H1 (cell line): ENCODE results near the gene MDC1. TPM values are rescaled to one million over a fixed set of nuclear protein-coding genes. Genes with fewer than 3 reads are reported as not detected.

Experiments used
- CTCF ChIA-PET: fragments of 300-600 bp; sonication (Branson Sonifier 250); formaldehyde crosslinking; loops from one replicate; lab custom pipeline; 2021; ENCODE audit not compliant: partially characterized antibody; lab: Charles Lee
- POLR2A ChIA-PET: fragments of 300-600 bp; sonication (Branson Sonifier 250); formaldehyde crosslinking; loops from one replicate; lab custom pipeline; 2021; ENCODE audit warnings: inconsistent platforms; ENCODE audit not compliant: partially characterized antibody; lab: Charles Lee
- DNase-seq, 2 experiments: peaks; one replicate each; pipeline versions ENCODE4 v3.0.0 to v3.0.0-alpha.2; 2010 to 2022; ENCODE audit warnings: low spot score in 2 of 2, low read depth in 1 of 2, mixed read lengths in 1 of 2
- FAIRE-seq: peaks from 2 replicates; lab custom pipeline; 2011; peaks lifted over from hg19 to GRCh38; lab: Jason Lieb, UNC
- H2AFZ ChIP-seq: 2 replicates; pipeline ENCODE4 v1.8.1; 2012; ENCODE audit warnings: low read length, inconsistent platforms
- H2AK5ac ChIP-seq: 2 replicates; pipeline ENCODE4 v1.6.1; 2013; ENCODE audit warnings: low read depth, low read length
- H2BK120ac ChIP-seq: replicated peaks from 2 replicates; pipeline ENCODE3; 2013; ENCODE audit warnings: low read depth, low read length, inconsistent platforms
- H2BK12ac ChIP-seq: 2 replicates; pipeline ENCODE4 v1.6.1; 2013; ENCODE audit warnings: low read depth, low read length
- H2BK15ac ChIP-seq: 2 replicates; pipeline ENCODE4 v1.6.1; 2013; ENCODE audit warnings: low read length
- H2BK20ac ChIP-seq: 2 replicates; pipeline ENCODE4 v1.6.1; 2013; ENCODE audit warnings: low read length
- H2BK5ac ChIP-seq: 2 replicates; pipeline ENCODE4 v1.6.1; 2013; ENCODE audit warnings: low read depth, low read length
- H3K14ac ChIP-seq: 2 replicates; pipeline ENCODE4 v1.6.1; 2013; ENCODE audit warnings: inconsistent platforms; ENCODE audit not compliant: insufficient read length
- H3K18ac ChIP-seq: 2 replicates; pipeline ENCODE4 v1.6.1; 2013; ENCODE audit warnings: low read length; ENCODE audit errors: extremely low read depth
- H3K23ac ChIP-seq: 2 replicates; pipeline ENCODE4 v1.6.1; 2013; ENCODE audit warnings: inconsistent platforms; ENCODE audit not compliant: insufficient read length
- H3K23me2 ChIP-seq: 2 replicates; pipeline ENCODE4 v1.6.1; 2013; ENCODE audit warnings: low read depth, low read length
- H3K27ac ChIP-seq: 2 replicates; pipeline ENCODE4 v1.6.1; 2011; ENCODE audit warnings: low read depth, low read length, inconsistent platforms
- H3K27me3 ChIP-seq, 4 experiments: replicated peaks in 1 of 4; 1 replicate in 1 of 4; 2 replicates in 3 of 4; pipeline versions ENCODE4 v1.6.1 to v1.8.1; 2011 to 2013; ENCODE audit warnings: low read length in 3 of 4, mild to moderate bottlenecking in 3 of 4, inconsistent platforms in 2 of 4, mixed read lengths in 2 of 4, moderate library complexity in 1 of 4; ENCODE audit not compliant: control insufficient read depth in 3 of 4, insufficient read depth in 3 of 4; ENCODE audit errors: extremely low read depth in 1 of 4
- H3K36me3 ChIP-seq, 4 experiments: 2 replicates each; pipeline versions ENCODE4 v1.6.1 to v1.8.1; 2011 to 2013; ENCODE audit warnings: mild to moderate bottlenecking in 4 of 4, low read length in 3 of 4, moderate library complexity in 2 of 4, control low read depth in 1 of 4, inconsistent platforms in 1 of 4; ENCODE audit not compliant: insufficient read depth in 4 of 4, control insufficient read depth in 2 of 4
- H3K4ac ChIP-seq: replicated peaks from 2 replicates; pipeline ENCODE3; 2013; ENCODE audit warnings: low read length, low read depth, mixed read lengths, inconsistent platforms; ENCODE audit not compliant: insufficient read length
- H3K4me1 ChIP-seq, 4 experiments: replicated peaks in 1 of 4; 1 replicate in 1 of 4; 2 replicates in 3 of 4; pipeline versions ENCODE4 v1.6.1 to v1.8.1; 2011 to 2013; ENCODE audit warnings: low read length in 3 of 4, inconsistent platforms in 2 of 4, mixed read lengths in 1 of 4; ENCODE audit not compliant: insufficient read depth in 4 of 4, control insufficient read depth in 3 of 4
- H3K4me2 ChIP-seq, 2 experiments: 2 replicates each; pipeline versions ENCODE4 v1.6.1 to v1.8.1; 2011 to 2013; ENCODE audit warnings: low read depth in 2 of 2, low read length in 2 of 2, control low read depth in 1 of 2, inconsistent platforms in 1 of 2, mild to moderate bottlenecking in 1 of 2; ENCODE audit not compliant: insufficient read depth in 1 of 2
- H3K4me3 ChIP-seq, 4 experiments: fragments of 200-600, 300-600 bp in 1 of 4; sonication (generic), shearing (Covaris generic), sonication (Bioruptor Twin) in 1 of 4; 2 replicates each; pipeline versions ENCODE4 v1.5.1 to v1.8.1; 2011 to 2016; ENCODE audit warnings: low read length in 4 of 4, low read depth in 3 of 4, control low read depth in 2 of 4, inconsistent platforms in 2 of 4, mild to moderate bottlenecking in 2 of 4, mixed read lengths in 1 of 4, moderate library complexity in 1 of 4; ENCODE audit not compliant: insufficient read depth in 2 of 4; ENCODE audit errors: extremely low read depth in 1 of 4
- H3K56ac ChIP-seq: replicated peaks from 2 replicates; pipeline ENCODE3; 2013; ENCODE audit warnings: low read depth, mild to moderate bottlenecking, mixed read lengths, low read length, inconsistent platforms; ENCODE audit not compliant: insufficient read length
- H3K79me1 ChIP-seq: 2 replicates; pipeline ENCODE4 v1.6.1; 2013; ENCODE audit warnings: low read depth, low read length, control low read depth
- H3K79me2 ChIP-seq, 2 experiments: 2 replicates each; pipeline versions ENCODE4 v1.6.1 to v1.8.1; 2012 to 2013; ENCODE audit warnings: low read length in 2 of 2, mild to moderate bottlenecking in 2 of 2, inconsistent platforms in 1 of 2; ENCODE audit not compliant: insufficient read depth in 2 of 2, control insufficient read depth in 1 of 2
- H3K9ac ChIP-seq, 4 experiments: replicated peaks in 1 of 4; 1 replicate in 1 of 4; 2 replicates in 3 of 4; pipeline versions ENCODE4 v1.6.1 to v1.8.1; 2011 to 2013; ENCODE audit warnings: low read depth in 3 of 4, low read length in 3 of 4, control low read depth in 2 of 4, mild to moderate bottlenecking in 2 of 4, moderate library complexity in 2 of 4, inconsistent platforms in 1 of 4; ENCODE audit errors: extremely low read depth in 1 of 4
- H3K9me3 ChIP-seq, 2 experiments: 2 replicates each; pipeline versions ENCODE4 v1.6.1 to v1.8.1; 2012 to 2013; ENCODE audit warnings: mild to moderate bottlenecking in 2 of 2, moderate library complexity in 2 of 2, control low read depth in 1 of 2, inconsistent platforms in 1 of 2, low read depth in 1 of 2, low read length in 1 of 2, mixed read lengths in 1 of 2; ENCODE audit not compliant: insufficient read depth in 2 of 2
- H4K20me1 ChIP-seq, 2 experiments: replicated peaks in 1 of 2; 2 replicates each; pipeline versions ENCODE3 to v1.8.1; 2011 to 2013; ENCODE audit warnings: inconsistent platforms in 2 of 2, low read length in 2 of 2, mild to moderate bottlenecking in 1 of 2; ENCODE audit not compliant: insufficient read depth in 2 of 2, control insufficient read depth in 1 of 2
- H4K5ac ChIP-seq: 2 replicates; pipeline ENCODE4 v1.6.1; 2013; ENCODE audit warnings: low read length, low read depth, mixed read lengths, inconsistent platforms; ENCODE audit not compliant: insufficient read length
- H4K8ac ChIP-seq: 2 replicates; pipeline ENCODE4 v1.8.0; 2013; ENCODE audit warnings: mild to moderate bottlenecking, moderate library complexity, low read length, inconsistent platforms; ENCODE audit not compliant: insufficient read depth; ENCODE audit errors: extremely low read depth
- H4K91ac ChIP-seq: replicated peaks from 2 replicates; pipeline ENCODE3; 2013; ENCODE audit warnings: low read length, mixed read lengths, inconsistent platforms; ENCODE audit not compliant: insufficient read length
- BRCA1 ChIP-seq: IDR thresholded peaks from 2 replicates; pipeline ENCODE4 v1.6.1; 2012; ENCODE audit warnings: low read depth, low read length, improper control_type of control experiment
- RNF2 ChIP-seq: fragments of 200-900, 300-1000 bp; sonication (generic); IDR thresholded peaks from 2 replicates; pipeline ENCODE4 v1.7.1; 2016; ENCODE audit warnings: borderline replicate concordance, low read depth, mild to moderate bottlenecking, antibody characterized with exemption, low read length; ENCODE audit not compliant: poor library complexity, severe bottlenecking; ENCODE audit errors: missing control alignments
- SIRT6 ChIP-seq: IDR thresholded peaks from one replicate; pipeline ENCODE4 v1.7.1; 2012; ENCODE audit warnings: low read length, inconsistent platforms
- WGBS, 2 experiments: shearing (Covaris generic) in 1 of 2; methylation state at CpG; one replicate each; pipeline versions ENCODE4 v1.1.6 to v1.1.7; 2013 to 2015; ENCODE audit warnings: low lambda C conversion rate in 2 of 2, mixed read lengths in 2 of 2, inconsistent platforms in 1 of 2, low coverage in 1 of 2, missing lambda C conversion rate in 1 of 2; ENCODE audit not compliant: insufficient replicate concordance in 2 of 2, insufficient coverage in 1 of 2, insufficient read length in 1 of 2; ENCODE audit errors: extremely low coverage in 1 of 2, missing lambda C conversion rate in 1 of 2; 5-methylcytosine and 5-hydroxymethylcytosine counted together
- polyA plus RNA-seq, 7 experiments: library from polyadenylated mRNA; depleted of rRNA in 3 of 7; stranded (reverse) in 5 of 7; unstranded in 2 of 7; fragments of >200 nt in 5 of 7; fragments of 200-250 nt in 2 of 7; gene quantifications; 1 replicate in 5 of 7; 2 replicates in 1 of 7; 4 replicates in 1 of 7; pipeline versions ENCODE4 v1.2.1 to v1.2.3, GENCODE V29; 2011 to 2013; ENCODE audit warnings: missing spikeins in 2 of 7, mixed read lengths in 2 of 7
- total RNA-seq: library from RNA; stranded (reverse); fragmentation: NEBNext Ultra II Directional; extraction: Animal tissue kit (Norgen Biotek cat#: 25700); gene quantifications from 2 replicates; pipeline ENCODE4 v1.2.1, GENCODE V29; 2021
- TF ChIP-seq, protein P1 (sequence below): IDR thresholded peaks from 2 replicates; pipeline ENCODE4 v1.6.1; 2012; ENCODE audit warnings: inconsistent platforms

MDC1 gene
- total and polyA plus RNA-seq, 2 of the 8 experiments (the other 6 are each of a cell fraction or from before 2014, with no cell fraction given) = 29.9 to 81.1 TPM

GRCh38 chr6:30703821-30704220 lies 13.3 kb downstream of the MDC1 start:
- no peak overlapping the region for H2BK120ac ChIP-seq
- H3K14ac ChIP-seq = no peak overlapping the region
- H3K79me1 ChIP-seq = no peaks in the 10 kb centered on the region
- POLR2A ChIA-PET = interaction anchor here (0.8 to 35.9 kb wide), 10 partner anchors 4 to 114 kb away, joined by 3 to 732 read pairs (median 4); partner anchors contain the start of genes IER3, MDC1, NRM and TUBB
- H4K91ac ChIP-seq = no peak overlapping the region
- H3K9me3 ChIP-seq = no peaks in the 10 kb centered on the region
- H4K8ac ChIP-seq = no peak overlapping the region
- H2BK5ac ChIP-seq = no peak overlapping the region
- CTCF ChIA-PET = interaction anchor here (1.2 to 2.3 kb wide), 11 partner anchors 9 to 130 kb away, joined by 3 to 14 read pairs (median 7); partner anchors contain the start of gene DHX16
- 84% methylated on average over 4 of the region's 4 CpGs; no CpG with 5 or more reads in 1 of the 2 experiments for WGBS, 2 experiments
- H3K9ac ChIP-seq = no peak overlapping the region
- H3K23ac ChIP-seq = no peak overlapping the region
- no peak overlapping the region for H3K18ac ChIP-seq
- H2AK5ac ChIP-seq = no peak overlapping the region
- H3K56ac ChIP-seq = no peak overlapping the region
- H2AFZ ChIP-seq = no peak overlapping the region
- DNase-seq (no peak), FAIRE-seq (no peak)
- H3K79me2 ChIP-seq = no peaks in the 10 kb centered on the region
- no peak overlapping the region for H4K5ac ChIP-seq
- H2BK15ac ChIP-seq = no peak overlapping the region
- TF ChIP-seq BRCA1 (no peak), RNF2 (no peak), SIRT6 (no peak)
- TF ChIP-seq, protein P1, sequence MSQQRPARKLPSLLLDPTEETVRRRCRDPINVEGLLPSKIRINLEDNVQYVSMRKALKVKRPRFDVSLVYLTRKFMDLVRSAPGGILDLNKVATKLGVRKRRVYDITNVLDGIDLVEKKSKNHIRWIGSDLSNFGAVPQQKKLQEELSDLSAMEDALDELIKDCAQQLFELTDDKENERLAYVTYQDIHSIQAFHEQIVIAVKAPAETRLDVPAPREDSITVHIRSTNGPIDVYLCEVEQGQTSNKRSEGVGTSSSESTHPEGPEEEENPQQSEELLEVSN = no peak
- no peak overlapping the region for H2BK12ac ChIP-seq
- no peaks in the 10 kb centered on the region for H3K23me2 ChIP-seq
- H3K27ac ChIP-seq = no peak overlapping the region
- no peaks in the 10 kb centered on the region for H3K27me3 ChIP-seq
- peaks cover 3% of the 10 kb centered on the region in 2 experiments for H4K20me1 ChIP-seq
- H3K4me3 ChIP-seq = no peak overlapping the region
- no peak overlapping the region for H2BK20ac ChIP-seq
- H3K4ac ChIP-seq = no peak overlapping the region
- H3K4me2 ChIP-seq = no peak overlapping the region
- H3K36me3 ChIP-seq = peaks cover 5 to 42% (median 24%) of the 10 kb centered on the region in 4 experiments; a peak in 6 of 8 replicates
- H3K4me1 ChIP-seq = no peaks in the 10 kb centered on the region; a peak in 1 of 7 replicates
